ENCODE results near the gene TTYH2. TPM values are rescaled to one million over a fixed set of nuclear protein-coding genes. Genes with fewer than 3 reads are reported as not detected.

Gene TTYH2
- polyA plus RNA-seq, 3 donors, result 13.5 to 18.6 (median 18.1) TPM

- DNase-seq (ENCODE audit: extremely low read depth in 1 of 11, low read depth in 9 of 11, low spot score in 4 of 11), result no peak
These were observed 23.2 kb upstream of the TTYH2 start for GRCh38 chr17:74190154-74190553.

GRCh38 chr17:74190807-74191406 lies 22.5 kb upstream of the TTYH2 start:
- no peak for DNase-seq (ENCODE audit: extremely low read depth in 1 of 11, low read depth in 9 of 11, low spot score in 4 of 11)

DNA sequence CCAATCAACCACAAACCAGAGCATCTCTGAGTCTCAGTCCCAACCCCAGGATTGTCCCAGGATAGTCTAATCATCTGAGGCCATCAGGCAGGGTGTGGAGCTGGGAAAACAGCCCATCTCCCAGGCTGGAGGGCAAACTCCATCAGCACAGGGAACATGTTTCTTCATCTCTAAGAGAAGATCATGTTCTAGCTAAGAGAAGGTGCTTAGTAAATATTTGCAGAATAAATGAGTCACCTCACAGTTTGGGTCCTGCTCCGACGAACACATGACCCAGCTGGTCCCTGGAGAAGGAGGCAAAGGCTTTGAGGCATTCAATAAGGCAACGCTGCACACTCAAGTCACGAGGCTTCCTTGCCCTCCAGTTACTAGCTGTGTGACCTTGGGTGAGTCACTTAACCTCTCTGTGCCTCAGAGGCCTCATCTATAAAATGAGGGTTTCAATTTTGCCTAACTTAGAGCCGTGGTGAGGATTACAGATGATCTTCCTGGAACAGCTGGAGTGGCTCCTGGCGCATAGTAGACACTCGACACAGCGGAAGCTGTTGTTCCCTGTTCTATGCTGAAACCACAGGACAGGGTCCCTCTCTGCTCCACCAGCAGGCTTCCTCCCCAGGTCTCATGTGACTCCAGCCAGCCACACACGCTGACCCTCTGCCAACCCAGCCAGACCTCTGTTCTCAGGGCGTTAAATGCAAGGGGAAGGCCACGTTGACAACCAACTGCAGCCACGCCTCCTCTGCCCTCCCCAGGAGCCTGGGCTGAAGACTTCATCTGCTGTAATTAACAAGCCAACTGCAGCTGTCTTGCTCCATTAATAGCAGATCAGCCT lies 20.2 kb upstream of the TTYH2 start:
- DNase-seq (ENCODE audit: extremely low read depth in 1 of 11, low read depth in 9 of 11, low spot score in 4 of 11), result no peak

DNA sequence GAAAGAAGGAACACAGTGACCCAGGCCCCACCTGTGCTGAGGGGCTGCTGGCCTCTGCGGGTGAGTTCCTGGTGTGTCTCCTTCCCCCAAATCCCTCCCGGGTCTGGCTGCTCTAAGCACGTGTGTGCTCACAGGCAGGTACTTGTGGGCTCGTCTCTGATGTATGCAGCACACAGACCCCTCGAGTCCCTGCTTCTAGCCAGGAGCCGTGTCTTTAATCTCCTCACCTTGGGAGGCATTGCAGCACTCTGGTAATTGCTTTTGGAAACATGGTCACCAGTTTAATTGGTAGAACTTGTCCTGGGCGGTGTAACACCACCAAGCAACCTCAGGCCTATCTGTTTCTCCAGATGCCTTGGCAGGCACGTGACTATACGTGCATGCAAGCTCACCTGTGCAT lies 18.7 kb upstream of the TTYH2 start:
- DNase-seq (ENCODE audit: extremely low read depth in 1 of 11, low read depth in 9 of 11, low spot score in 4 of 11), result no peak

DNA sequence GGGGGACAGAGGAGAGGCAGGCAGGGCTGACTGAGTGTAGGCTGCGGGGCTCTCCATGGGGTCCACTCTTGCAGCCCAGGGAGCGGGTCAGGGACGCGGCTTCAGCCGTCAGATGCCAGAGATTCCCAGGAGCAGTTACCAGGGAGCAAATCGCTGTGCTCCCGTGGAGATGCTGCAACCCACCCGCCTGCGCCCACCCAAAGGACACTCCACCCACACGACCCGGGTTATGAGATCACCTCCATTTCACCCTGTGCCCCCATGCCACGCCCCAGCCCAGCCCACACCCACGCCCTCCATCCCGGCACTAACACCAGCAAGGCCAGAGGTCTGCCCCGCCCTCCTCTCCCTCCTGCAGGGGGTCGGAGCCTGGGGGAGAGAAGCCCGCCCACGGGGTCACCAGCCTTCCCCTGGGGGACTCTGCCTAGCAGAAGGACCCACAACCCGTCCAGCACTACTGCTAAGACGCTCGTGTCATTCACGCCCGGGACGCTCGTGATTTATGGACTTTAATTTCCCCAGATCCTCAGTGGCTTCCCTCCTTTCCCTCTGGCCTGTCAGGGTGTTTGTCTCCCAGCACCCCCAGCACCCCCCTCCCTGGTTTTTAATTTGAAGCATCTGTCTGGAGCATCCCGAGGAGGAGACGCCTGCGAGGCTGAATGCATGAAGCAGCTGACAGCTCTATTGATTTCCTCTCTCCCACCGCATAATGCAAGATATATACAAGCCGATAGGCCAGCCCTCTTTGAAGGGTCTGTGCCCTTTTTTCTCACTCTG lies 16.6 kb upstream of the TTYH2 start:
- DNase-seq (ENCODE audit: extremely low read depth in 1 of 11, low read depth in 9 of 11, low spot score in 4 of 11), result no peak

- no peak for DNase-seq (ENCODE audit: extremely low read depth in 1 of 11, low read depth in 9 of 11, low spot score in 4 of 11)
These were observed 15.6 kb upstream of the TTYH2 start for GRCh38 chr17:74197801-74198200.

DNA sequence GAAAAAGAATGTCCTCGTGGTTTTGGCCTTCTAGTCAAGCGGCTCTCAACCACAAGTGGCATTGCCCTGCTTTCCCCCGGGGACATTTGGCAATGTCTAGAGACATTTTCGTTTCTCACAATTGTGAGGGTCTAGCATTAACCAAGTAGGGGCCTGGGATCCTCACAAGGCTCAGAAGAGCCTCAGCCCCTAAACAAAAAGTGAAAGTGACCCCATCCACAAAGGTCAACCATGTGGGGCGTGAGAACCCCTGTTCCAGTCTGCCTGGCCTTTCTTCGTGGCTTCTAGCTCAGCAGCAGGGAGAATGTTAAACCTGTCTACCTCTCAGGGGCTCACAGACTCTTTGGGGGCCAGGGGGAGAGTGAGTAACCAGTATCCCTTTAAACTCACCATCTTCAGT lies 14.7 kb upstream of the TTYH2 start:
- no peak for DNase-seq (ENCODE audit: extremely low read depth in 1 of 11, low read depth in 9 of 11, low spot score in 4 of 11)

GRCh38 chr17:74199306-74200092 lies 13.9 kb upstream of the TTYH2 start:
- DNase-seq (ENCODE audit: extremely low read depth in 1 of 11, low read depth in 9 of 11, low spot score in 4 of 11), result peak in 2 of 11 donors; percentile 49 to 52

- no peak for DNase-seq (ENCODE audit: extremely low read depth in 1 of 11, low read depth in 9 of 11, low spot score in 4 of 11)
These were observed 13.3 kb upstream of the TTYH2 start for GRCh38 chr17:74200112-74200511.

DNA sequence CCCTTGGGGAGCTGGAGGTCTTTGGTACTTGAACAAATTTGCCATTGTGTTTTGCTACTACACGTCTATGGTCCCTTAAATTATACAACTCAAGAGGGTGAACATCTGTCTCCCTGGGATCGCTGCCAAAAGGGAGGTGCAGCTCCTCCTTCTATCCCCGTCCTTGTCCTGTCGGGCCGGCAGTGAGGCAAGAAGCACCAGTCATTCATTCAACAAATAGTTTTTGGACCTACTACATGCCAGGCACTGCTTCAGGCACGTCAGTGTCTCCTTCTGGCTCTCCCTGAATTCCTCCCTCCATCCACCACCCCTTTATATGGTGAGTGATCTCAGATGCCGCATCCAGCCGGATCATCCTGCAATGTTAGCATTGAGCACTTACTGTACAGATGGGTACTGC lies 12.1 kb upstream of the TTYH2 start:
- peak in 2 of 11 donors; percentile 53 to 59 for DNase-seq (ENCODE audit: extremely low read depth in 1 of 11, low read depth in 9 of 11, low spot score in 4 of 11)

- DNase-seq (ENCODE audit: extremely low read depth in 1 of 11, low read depth in 9 of 11, low spot score in 4 of 11), result no peak
These were observed 11.4 kb upstream of the TTYH2 start for GRCh38 chr17:74201948-74202347.

GRCh38 chr17:74202938-74203337 lies 10.4 kb upstream of the TTYH2 start:
- DNase-seq (ENCODE audit: extremely low read depth in 1 of 11, low read depth in 9 of 11, low spot score in 4 of 11), result no peak

GRCh38 chr17:74203439-74204240 lies 9.7 kb upstream of the TTYH2 start, which contains the start of gene RPL38:
Gene RPL38 (plus strand): TSS chr17:74203678. CDS start chr17:74203956, 278 bp downstream.
- peak; percentile 95 to 99 (median 97) for DNase-seq (ENCODE audit: extremely low read depth in 1 of 11, low read depth in 9 of 11, low spot score in 4 of 11)

GRCh38 chr17:74204474-74204873 lies 8.9 kb upstream of the TTYH2 start:
- no peak for DNase-seq (ENCODE audit: extremely low read depth in 1 of 11, low read depth in 9 of 11, low spot score in 4 of 11)

DNA sequence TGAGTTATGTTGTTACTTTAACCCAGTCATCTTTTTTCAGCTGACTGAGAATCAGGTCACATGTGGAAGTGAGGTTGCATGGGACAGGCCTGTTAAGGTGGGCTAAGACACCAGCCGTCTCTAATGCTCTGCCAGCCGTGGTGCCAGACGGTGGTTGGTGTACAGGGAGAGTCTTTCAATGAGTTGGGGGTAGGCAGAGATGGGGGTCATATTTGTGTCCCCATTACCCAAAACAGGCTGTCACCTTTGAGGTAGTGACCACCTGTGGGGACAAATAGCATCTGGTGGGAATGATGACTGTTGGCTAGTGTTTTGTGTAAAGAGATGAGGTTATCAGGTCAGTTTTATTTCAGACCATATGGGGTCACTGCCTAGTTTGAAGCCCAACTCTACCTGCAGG lies 8.1 kb upstream of the TTYH2 start:
- no peak for DNase-seq (ENCODE audit: extremely low read depth in 1 of 11, low read depth in 9 of 11, low spot score in 4 of 11)

GRCh38 chr17:74206332-74206818 lies 7.0 kb upstream of the TTYH2 start:
- DNase-seq (ENCODE audit: extremely low read depth in 1 of 11, low read depth in 9 of 11, low spot score in 4 of 11), result no peak

DNA sequence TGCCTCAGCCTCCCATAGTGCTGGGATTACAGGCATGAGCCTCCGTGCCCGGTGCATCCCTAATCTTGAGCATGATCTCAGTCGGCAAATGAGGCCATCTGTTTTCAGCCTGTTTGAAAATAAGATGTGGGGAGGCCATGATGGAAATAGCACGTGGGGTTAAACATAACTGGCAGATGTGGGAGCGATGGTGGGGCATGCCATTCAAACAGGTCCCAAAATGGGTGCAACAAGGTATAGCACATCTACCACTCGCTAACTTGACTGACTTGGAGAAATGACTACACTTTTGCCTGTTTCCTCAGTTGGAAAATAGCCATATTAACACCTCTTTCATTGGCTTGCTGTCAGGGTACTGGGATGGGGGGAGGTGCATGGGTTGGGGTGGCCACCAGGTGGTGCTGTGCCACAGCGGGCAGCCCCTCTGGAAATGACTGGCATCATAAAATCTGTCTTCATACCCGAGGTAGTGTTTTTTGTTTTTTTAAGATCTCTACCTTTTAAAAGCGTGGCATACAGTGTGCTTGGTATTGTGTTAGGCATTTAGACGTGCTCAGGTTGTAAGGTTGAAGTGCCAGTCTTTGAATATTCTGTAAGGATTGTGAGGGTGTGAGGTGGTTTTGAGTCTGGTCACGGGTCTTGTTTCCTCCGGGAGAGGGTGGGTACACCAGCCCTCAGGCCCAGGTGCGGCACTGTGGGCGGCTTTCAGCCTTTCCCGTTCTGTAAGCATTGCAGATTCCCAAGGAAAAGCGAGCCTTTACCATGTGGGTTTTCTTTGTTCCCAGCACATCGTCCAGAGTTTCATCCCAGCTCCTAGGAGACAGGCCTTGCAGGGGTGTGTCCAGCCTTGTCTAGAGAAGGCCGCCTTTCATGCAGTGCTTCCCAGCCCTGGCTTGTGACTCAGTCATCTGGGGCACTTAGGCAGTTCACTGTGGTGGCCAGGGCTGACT lies 2.9 kb upstream of the TTYH2 start:
- DNase-seq (ENCODE audit: extremely low read depth in 1 of 11, low read depth in 9 of 11, low spot score in 4 of 11), result no peak
